KBM-7 (cell line): Measurements from ENCODE around the gene PHKG1.
"Not testable (repeated sequence)": the region's sequence is repeated elsewhere in the genome, so short reads cannot be mapped to it uniquely, and the experiment has no call there.

Experiments
- DNase-seq: peaks from one replicate; pipeline ENCODE4 v3.0.0-alpha.2; 2015
- in situ Hi-C: fragments of 300-500 bp; cut with MboI; formaldehyde crosslinking; loops from 2 replicates; pipeline ENCODE4 v1.14.3; 2020; ENCODE audit warnings: low sequenced_read_pairs, low pct_unique_long_range_greater_than_20kb, mixed read lengths

The PHKG1 gene

DNA sequence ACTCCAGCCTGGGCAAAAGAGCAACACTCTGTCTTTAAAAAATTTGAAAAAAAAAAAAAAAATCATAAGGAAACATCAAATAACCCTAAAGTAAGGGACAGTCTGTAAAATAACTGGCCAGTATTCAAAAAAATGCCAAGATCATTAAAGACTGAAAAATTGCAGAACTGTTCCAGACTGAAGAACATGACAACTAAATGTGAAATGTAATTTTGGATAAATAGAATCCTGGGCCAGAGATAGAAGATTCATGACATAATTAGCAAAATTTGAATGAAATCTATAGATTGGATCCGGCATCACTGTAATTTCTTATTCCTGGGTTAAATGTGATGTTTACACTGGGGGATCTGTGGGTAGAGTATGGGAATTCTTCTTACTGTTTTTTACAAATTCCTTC is 44.5 kb downstream of the PHKG1 start:
- in situ Hi-C loops = no loop called here
- no peak for DNase-seq

DNA sequence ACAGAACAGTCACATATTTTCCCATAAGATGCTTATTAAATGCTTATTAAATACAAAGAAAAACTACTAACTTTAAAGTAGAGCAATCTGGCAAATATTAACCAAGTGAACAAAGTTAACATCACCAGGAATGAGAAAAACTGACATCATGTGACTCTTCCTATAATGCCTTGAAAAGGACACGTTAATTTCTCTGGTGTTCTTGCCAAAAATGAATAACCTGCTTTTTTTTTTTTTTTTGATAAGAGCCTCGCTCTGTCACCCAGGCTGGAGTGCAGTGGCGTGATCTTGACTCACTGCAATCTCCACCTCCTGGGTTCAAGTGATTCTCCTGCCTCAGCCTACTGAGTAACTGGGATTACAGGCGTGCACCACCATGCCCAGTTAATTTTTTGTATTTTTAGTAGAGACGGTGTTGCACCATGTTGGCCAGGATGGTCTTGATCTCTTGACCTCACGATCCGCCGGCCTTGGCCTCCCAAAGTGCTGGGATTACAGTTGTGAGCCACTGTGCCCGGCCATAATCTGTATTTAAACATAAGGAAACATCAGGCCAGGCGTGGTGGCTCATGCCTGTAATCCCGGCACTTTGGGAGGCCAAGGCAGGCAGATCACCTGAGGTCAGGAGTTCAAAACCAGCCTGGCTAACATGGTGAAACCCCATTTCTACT is 45.2 kb downstream of the PHKG1 start:
- in situ Hi-C loops, DNase-seq: not testable (repeated sequence)

DNA sequence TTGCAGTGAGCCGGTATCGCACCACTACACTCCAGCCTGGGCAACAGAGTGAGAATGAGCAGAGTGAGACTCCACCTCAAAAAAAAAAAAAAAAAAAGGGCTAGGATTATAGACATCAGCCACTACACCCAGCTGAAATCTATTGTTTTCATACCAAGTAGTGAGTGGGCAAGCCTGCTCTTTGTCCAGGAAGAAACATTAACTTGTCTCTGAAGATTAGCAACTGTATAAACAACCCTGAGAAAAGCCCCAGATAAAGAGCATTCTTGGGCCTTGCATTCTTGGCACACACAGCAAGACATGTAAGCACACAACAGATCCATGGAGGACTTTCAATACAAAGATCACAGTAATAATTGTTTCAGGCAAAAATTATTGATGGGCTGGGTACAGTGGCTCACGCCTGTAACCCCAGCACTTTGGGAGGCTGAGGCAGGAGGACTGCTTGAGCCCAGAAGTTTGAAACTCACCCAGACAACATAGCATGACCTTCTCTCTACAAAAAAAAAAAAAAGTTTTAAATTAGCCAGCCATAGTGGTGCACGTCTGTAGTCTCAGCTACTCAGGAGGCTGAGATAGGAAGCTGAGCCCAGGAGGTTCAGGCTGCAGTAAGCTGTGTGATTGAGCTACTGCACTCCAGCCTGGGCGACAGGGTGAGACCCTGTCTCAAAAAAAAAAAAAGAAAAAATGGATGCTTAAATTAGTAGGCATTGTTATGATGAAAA is 45.9 kb downstream of the PHKG1 start:
- in situ Hi-C loops = no loop called here
- no peak for DNase-seq

DNA sequence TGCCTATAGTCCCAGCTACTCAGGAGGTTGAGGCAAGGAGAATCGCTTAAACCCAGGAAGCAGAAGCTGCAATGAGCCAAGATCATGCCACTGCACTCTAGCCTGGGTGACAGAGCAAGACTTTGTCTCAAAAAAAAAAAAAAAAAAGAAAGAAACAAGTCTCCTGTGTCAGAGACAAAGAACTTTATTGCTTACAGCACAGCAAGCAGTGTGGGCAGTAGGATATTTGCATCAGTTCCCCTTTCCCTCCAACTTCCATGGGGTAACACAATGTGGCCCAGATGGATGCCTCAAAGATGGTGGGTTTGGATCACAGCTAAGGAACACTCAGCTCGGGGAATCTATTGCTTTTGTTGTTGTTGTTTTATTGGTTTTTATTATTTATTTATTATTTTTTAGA is 47.0 kb downstream of the PHKG1 start:
- in situ Hi-C loops, DNase-seq: not testable (repeated sequence)

DNA sequence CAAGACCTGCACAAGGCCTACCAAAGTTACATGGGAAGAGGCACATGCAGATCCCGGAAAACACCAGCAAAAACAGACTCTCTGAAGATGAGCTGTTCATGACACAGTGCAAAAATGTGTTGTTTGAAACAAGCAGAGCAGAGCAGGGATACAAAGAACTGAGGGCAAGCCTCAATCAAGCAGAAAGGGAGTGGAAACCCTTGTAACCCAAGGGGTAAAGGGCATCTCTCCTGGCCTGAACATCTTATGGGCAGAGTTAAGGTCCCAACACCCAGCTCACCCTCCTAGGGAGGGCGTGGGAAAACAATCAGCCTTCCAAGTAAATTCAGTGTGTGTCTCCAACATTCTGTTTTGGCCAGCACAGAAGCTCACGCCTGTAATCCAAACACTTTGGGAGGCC is 52.0 kb downstream of the PHKG1 start:
- no peak for DNase-seq
- in situ Hi-C loops = no loop called here

DNA sequence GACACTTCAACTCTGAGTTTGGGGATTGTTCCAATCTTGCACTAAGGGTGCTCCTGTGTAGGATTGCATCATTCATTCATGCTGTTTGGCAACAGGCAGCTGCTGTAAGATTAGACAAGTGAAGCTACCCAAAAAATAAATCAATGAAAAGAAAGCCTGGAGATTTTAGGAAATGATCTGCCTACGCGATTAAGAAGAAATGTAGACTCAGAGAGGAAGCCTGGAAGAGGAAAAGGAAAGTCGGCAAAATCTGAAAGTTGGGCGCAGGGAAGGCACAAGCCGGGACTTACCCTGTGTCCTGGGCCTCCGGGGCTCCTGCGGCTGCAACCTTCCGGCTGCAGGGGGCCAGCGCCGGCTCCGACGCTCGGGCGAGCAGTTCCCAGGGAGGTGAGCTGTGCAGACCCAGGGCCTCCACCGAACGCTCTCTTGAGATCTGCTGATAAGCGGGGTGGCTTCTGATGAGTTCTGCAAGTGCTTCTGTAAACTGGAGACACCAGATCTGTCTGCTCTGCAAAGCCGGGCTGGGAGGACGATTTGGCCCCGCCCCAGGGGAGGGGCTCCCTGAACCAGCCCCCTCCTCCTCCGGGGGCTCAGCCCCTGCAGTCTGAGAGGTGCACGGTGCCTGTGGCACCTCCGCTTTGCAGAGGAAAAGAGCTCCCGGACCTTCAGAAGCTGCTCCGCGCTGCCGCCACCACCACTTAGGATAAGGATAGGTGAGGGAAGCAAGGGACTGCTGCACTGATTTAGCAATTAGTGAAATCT is 58.9 kb downstream of the PHKG1 start:
- in situ Hi-C loops = no loop called here
- DNase-seq = peak; percentile 95

DNA sequence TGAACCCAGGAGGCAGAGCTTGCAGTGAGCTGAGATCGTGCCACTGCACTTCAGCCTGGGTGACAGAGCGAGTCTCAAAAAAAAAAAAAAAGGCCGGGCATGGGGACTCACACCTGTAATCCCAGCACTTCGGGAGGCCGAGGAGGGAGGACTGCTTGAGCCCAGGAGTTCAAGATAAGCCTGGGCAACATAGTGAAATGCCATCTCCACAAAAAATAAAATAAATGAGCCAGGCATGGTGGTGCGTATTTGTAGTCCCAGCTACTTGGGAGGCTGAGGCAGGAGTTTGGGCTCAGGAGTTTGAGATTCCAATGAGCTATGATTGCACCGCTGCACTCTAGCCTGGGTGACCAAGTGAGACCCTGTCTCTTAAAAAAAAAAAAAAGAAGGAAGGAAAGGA is 60.2 kb downstream of the PHKG1 start:
- in situ Hi-C loops, DNase-seq: not testable (repeated sequence)

DNA sequence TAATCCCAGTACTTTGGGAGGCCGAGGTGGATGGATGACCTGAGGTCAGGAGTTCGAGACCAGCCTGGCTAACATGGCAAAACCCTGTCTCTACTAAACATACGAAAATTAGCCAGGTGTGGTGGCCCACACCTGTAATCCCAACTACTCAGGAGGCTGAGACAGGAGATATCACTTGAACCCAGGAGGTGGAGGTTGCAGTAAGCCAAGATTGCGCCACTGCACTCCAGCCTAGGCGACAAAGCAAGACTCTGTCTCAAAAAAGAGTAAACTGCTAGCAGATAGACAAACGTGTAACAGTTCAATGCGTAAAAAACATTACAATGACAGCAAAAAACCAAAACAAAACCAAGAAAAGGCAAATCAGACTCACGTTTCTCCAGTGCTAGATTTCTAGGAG is 61.2 kb downstream of the PHKG1 start:
- in situ Hi-C loops = not testable (repeated sequence)

DNA sequence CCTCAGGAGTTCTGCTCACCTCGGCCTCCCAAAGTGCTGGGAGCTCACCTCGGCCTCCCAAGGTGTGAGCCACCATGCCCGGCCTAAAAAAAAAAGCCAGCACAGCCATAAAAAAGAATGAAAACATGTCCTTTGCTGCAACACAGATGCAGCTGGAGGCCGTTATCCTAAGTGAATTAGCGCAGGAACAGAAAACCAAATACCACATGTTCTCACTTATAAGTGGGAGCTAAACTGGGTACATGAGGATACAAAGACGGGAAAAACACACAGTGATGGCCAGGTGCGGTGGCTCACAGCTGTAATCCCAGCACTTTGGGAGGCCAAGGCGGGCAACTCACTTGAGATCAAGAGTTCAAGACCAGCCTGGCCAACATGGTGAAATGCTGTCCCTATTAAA is 62.4 kb downstream of the PHKG1 start:
- no peak for DNase-seq
- in situ Hi-C loops = no loop called here

More for the DNA sequence above, 61.2 kb downstream of the PHKG1 start:
- not testable (repeated sequence) for DNase-seq
